Stimulated activated CD4-positive, alpha-beta T cell treated with anti-CD3 and anti-CD28 coated beads, TNF-alpha, amount 100 ng/mL, for 4 hours (primary cell): ENCODE measurements around the gene CCDC68.
"Not testable (repeated sequence)": the region's sequence is repeated elsewhere in the genome, so short reads cannot be mapped to it uniquely, and the experiment has no call there.

Experiments
- DNase-seq, 3 experiments: peaks; one replicate each; pipeline ENCODE4 v3.0.0-alpha.2; 2020; ENCODE audit warnings: low read depth in 3 of 3

The CCDC68 gene

GRCh38 chr18:54875063-54875462 lies 84.2 kb downstream of the CCDC68 start:
- DNase-seq: no peak

- DNase-seq: no peak
Observed at GRCh38 chr18:54873884-54874255, 85.4 kb downstream of the CCDC68 start.

- no peak for DNase-seq
Observed at GRCh38 chr18:54872681-54873080, 86.6 kb downstream of the CCDC68 start.

- DNase-seq: no peak
Observed at GRCh38 chr18:54871231-54871630, 88.0 kb downstream of the CCDC68 start.

- no peak for DNase-seq
Observed at GRCh38 chr18:54867131-54867530, 92.1 kb downstream of the CCDC68 start.

- no peak for DNase-seq
Observed at GRCh38 chr18:54860941-54861340, 98.3 kb downstream of the CCDC68 start.

GRCh38 chr18:54859667-54860421 lies 99.4 kb downstream of the CCDC68 start:
- DNase-seq: no peak

- no peak for DNase-seq
Observed at GRCh38 chr18:54857499-54857898, 101.8 kb downstream of the CCDC68 start.

GRCh38 chr18:54856105-54856646 lies 103.1 kb downstream of the CCDC68 start:
- DNase-seq: no peak

GRCh38 chr18:54855050-54855449 lies 104.2 kb downstream of the CCDC68 start:
- DNase-seq: not testable (repeated sequence)

GRCh38 chr18:54852780-54853675 lies 106.2 kb downstream of the CCDC68 start:
- DNase-seq: no peak
